Pancreas (tissue), 10 donors: Measurements from ENCODE around the gene RHBDD1. TPM values are rescaled to one million over a fixed set of nuclear protein-coding genes. Genes with fewer than 3 reads are reported as not detected.

Source experiments
- ATAC-seq, 4 donors: fragments of 200-7000 bp; cut with Tn5 transposase; one replicate each; pipeline versions ENCODE4 v1.8.0 to v1.9.1; 2020; ENCODE audit warnings: mild to moderate bottlenecking in 4 of 4, moderate library complexity in 4 of 4
- DNase-seq, 6 donors: peaks; one replicate each; pipeline ENCODE4 v3.0.0-alpha.2; 2020
- FAIRE-seq: peaks from 2 replicates; lab custom pipeline; 2012; peaks lifted over from hg19 to GRCh38; lab: Jason Lieb, UNC
- H3K27ac ChIP-seq, 4 donors: fragments of 200-600 bp; sonication (generic); 1 replicate in 3 of 4; 2 replicates in 1 of 4; pipeline versions ENCODE4 v1.5.0 to v1.8.0; 2020
- H3K27me3 ChIP-seq, 4 donors: fragments of 200-600 bp; one replicate each; pipeline ENCODE4 v1.8.0; 2021
- H3K36me3 ChIP-seq, 3 donors: fragments of 200-600 bp; sonication (generic) in 1 of 3; one replicate each; pipeline versions ENCODE4 v1.5.0 to v1.8.0; 2020 to 2021
- H3K4me1 ChIP-seq, 3 donors: fragments of 200-600 bp; one replicate each; pipeline ENCODE4 v1.8.0; 2021
- H3K4me3 ChIP-seq, 4 donors: fragments of 200-600 bp; sonication (generic) in 2 of 4; one replicate each; pipeline versions ENCODE4 v1.5.0 to v1.8.0; 2020 to 2021
- H3K9me3 ChIP-seq, 4 donors: fragments of 200-600 bp; one replicate each; pipeline ENCODE4 v1.8.0; 2021
- CTCF ChIP-seq, 4 donors: fragments of 200-600 bp; sonication (generic) in 3 of 4; IDR thresholded peaks; one replicate each; pipeline versions ENCODE4 v1.5.0 to v1.8.0; 2021; ENCODE audit warnings: antibody characterized with exemption in 4 of 4
- whole genome bisulfite sequencing, 2 donors: extraction: QIAGEN DNeasy Blood & Tissue Kit; methylation state at CpG; one replicate each; pipeline ENCODE4 v1.1.7; 2013; 5-methylcytosine and 5-hydroxymethylcytosine counted together
- intact Hi-C, 3 donors: fragments of 100-400 bp; cut with DNase I; formaldehyde crosslinking; loops; one replicate each; pipeline versions ENCODE4 v1.11.1 to v1.14.2; 2022
- polyA plus RNA-seq, 2 donors: library from polyadenylated mRNA; stranded (reverse); fragments of 200-250 nt; gene quantifications; one replicate each; pipeline ENCODE4 v1.2.3, GENCODE V29; 2013
- total RNA-seq, 6 donors: library from RNA; stranded (reverse); fragmentation: NEBNext Ultra II Directional in 4 of 6; extraction: Animal tissue kit (Norgen Biotek cat#: 25700) in 4 of 6; gene quantifications; one replicate each; pipeline versions ENCODE4 v1.2.1 to v1.2.4, GENCODE V29; 2021 to 2023
- donor health status: healthy with polysubstance abuse.
- donor health status: DM: no; HTN: no; CAD: no; lungs with moderate emphysema.
- donor health status: DM: no; HTN: no; CAD: no.
- donor health status: control.
- donor health status: control.
- donor health status: Bipolar disorder and iron deficiency.
- donor health status: DM: yes; HTN: yes; CAD: no.
- donor health status: DM: no; HTN: no; CAD: no.
- donor health status: DM: no; HTN: no; CAD: no.
- donor health status: DM: yes; HTN: yes; CAD: no.

The RHBDD1 gene
- total and polyA plus RNA-seq, 8 donors = 3.5 to 28.9 (median 20.1) TPM

DNA sequence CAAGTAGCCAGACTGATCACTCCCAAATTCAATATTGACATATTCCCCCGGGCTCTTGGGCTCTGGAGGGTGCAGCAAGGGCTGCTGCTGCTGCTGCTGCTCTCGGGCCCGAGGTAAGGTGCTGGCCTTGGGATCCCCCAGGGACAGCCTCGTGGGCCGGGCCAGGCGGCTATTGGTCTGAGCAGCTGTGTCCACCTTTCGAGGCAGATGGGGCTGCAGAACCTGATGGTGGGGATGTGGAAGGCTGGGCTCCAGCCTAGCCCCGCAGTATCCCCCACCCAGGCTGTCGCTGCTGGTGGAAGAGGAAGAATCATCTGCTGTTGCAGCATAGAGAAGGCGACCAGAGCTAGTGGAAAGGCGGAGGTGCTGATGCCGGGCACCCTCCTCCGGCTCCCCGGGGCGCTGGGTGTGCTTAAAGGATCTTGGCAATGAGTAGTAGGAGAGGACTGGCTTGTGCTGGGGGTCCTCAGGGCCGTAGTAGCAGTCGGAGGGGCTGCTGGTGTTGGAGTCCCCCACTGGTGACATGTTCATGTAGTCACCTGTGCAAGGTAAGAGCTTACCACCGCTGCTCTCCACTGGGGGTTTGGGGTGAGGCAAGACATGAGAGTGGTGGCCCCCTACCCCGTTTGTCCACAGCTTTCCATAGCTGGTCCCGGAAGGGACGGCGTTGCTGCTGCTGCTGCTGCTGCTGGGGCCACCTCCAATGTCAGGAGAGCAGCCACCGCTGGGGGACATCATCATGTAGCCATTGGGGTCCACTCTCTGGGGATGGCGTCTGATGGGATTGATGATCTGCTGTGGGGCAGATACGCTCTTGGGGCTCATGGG is 39.6 kb upstream of the RHBDD1 start:
- TF ChIP-seq CTCF (IDR thresholded peaks at IDR 0.05) = no peak
- Histone ChIP-seq H3K36me3 (no peaks in the 10 kb centered on the region), H3K27ac (peak overlapping the region in 2 of 4 donors; percentile 40 to 96), H3K4me1 (peaks cover 19 to 29% (median 26%) of the 10 kb centered on the region in 3 donors), H3K4me3 (peak overlapping the region in 2 of 4 donors; percentile 22 to 25), H3K9me3 (no peaks in the 10 kb centered on the region), H3K27me3 (no peaks in the 10 kb centered on the region)
- WGBS, 2 donors = 72 to 75% methylated on average over 25 of the region's 25 CpGs
- no peak for FAIRE-seq
- no peak for ATAC-seq
- peak in 4 of 6 donors; percentile 10 to 76 (median 42) for DNase-seq
- intact Hi-C loops = loop anchor here in 1 of 3 donors (5.0 kb wide), 1 partner anchor 569 kb away; no protein-coding TSS in a partner anchor

DNA sequence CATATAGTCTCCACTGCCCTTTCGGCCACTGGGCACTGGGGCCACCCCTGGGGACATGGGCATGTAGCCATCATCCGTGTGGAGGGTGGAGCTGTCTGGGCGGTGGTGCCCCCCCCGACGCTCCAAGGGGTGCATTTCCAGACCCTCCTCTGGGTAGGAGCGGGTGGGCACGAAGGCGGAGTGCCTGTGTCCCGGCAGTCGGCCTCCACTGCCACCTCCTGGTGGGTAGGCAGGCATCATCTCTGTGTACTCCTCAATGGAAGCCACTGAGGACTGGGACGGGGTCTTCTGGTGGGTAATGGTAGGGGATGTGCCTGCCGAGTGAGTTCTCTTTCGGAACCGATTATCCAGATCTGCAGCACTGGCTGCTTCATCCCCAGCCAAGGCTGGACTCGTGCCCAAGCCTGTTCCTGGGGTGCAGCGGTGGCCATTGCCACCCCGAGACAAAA is 39.0 kb upstream of the RHBDD1 start:
- Histone ChIP-seq H3K27ac (no peak overlapping the region), H3K4me3 (peak overlapping the region in 2 of 4 donors; percentile 14 to 88)

GRCh38 chr2:226797289-226797988 is 38.4 kb upstream of the RHBDD1 start:
- intact Hi-C loops = loop anchor here in 1 of 3 donors (5.0 kb wide), 1 partner anchor 570 kb away; no protein-coding TSS in a partner anchor
- no peak for TF ChIP-seq CTCF (IDR thresholded peaks at IDR 0.05)
- H3K36me3 ChIP-seq = no peaks in the 10 kb centered on the region
- DNase-seq (peak; percentile 5 to 85 (median 36)), ATAC-seq (no peak), FAIRE-seq (no peak)
- peak overlapping the region in 1 of 4 donors; percentile 94 for H3K27ac ChIP-seq
- no peaks in the 10 kb centered on the region for H3K9me3 ChIP-seq
- no peaks in the 10 kb centered on the region for H3K27me3 ChIP-seq
- peaks cover 28 to 30% (median 30%) of the 10 kb centered on the region in 3 donors for H3K4me1 ChIP-seq
- 97% methylated on average over 50 of the region's 50 CpGs for WGBS, 2 donors
- peak overlapping the region in 2 of 4 donors; percentile 78 to 88 for H3K4me3 ChIP-seq

More for the DNA sequence above, 39.0 kb upstream of the RHBDD1 start:
- intact Hi-C loops = loop anchor here in 1 of 3 donors (5.0 kb wide), 1 partner anchor 570 kb away; no protein-coding TSS in a partner anchor
- peak in 1 of 4 donors; percentile 8 for TF ChIP-seq CTCF (IDR thresholded peaks at IDR 0.05)
- FAIRE-seq = no peak
- Histone ChIP-seq H3K4me1 (peaks cover 24 to 29% (median 28%) of the 10 kb centered on the region in 3 donors), H3K36me3 (no peaks in the 10 kb centered on the region), H3K9me3 (no peaks in the 10 kb centered on the region), H3K27me3 (no peaks in the 10 kb centered on the region)
- WGBS, 2 donors = 72 to 77% methylated on average over 17 of the region's 17 CpGs
- no peak for ATAC-seq
- peak in 3 of 6 donors; percentile 30 to 79 (median 61) for DNase-seq

GRCh38 chr2:226797989-226798421 is 37.8 kb upstream of the RHBDD1 start:
- Histone ChIP-seq H3K4me1 (peaks cover 26 to 31% (median 28%) of the 10 kb centered on the region in 3 donors), H3K4me3 (peak overlapping the region; percentile 72 to 88 (median 77)), H3K9me3 (no peaks in the 10 kb centered on the region), H3K27ac (peak overlapping the region; percentile 68 to 94 (median 85)), H3K27me3 (no peaks in the 10 kb centered on the region), H3K36me3 (no peaks in the 10 kb centered on the region)
- no peak for ATAC-seq
- FAIRE-seq = no peak
- 57 to 58% methylated on average over 23 of the region's 23 CpGs for WGBS, 2 donors
- no peak for TF ChIP-seq CTCF (IDR thresholded peaks at IDR 0.05)
- peak in 1 of 6 donors; percentile 30 for DNase-seq
- intact Hi-C loops = loop anchor here in 1 of 3 donors (5.0 kb wide), 1 partner anchor 571 kb away; no protein-coding TSS in a partner anchor
